Left ventricle myocardium inferior (tissue), 1 donor: ENCODE data around the gene OR7A5. TPM values are rescaled to one million over a fixed set of nuclear protein-coding genes. Genes with fewer than 3 reads are reported as not detected.
"Not testable (repeated sequence)": the region's sequence is repeated elsewhere in the genome, so short reads cannot be mapped to it uniquely, and the experiment has no call there.

ENCODE experiments used
- DNase-seq: peaks from one replicate; pipeline ENCODE4 v3.0.0-alpha.2; 2020
- H3K27ac ChIP-seq: fragments of 200-600 bp; replicated peaks from 2 replicates; pipeline ENCODE4 v1.8.0; 2021
- H3K27me3 ChIP-seq: fragments of 200-600 bp; 2 replicates; pipeline ENCODE4 v1.8.0; 2021; ENCODE audit warnings: low read depth
- H3K36me3 ChIP-seq: fragments of 200-600 bp; 2 replicates; pipeline ENCODE4 v1.8.0; 2021
- H3K4me1 ChIP-seq: fragments of 200-600 bp; 2 replicates; pipeline ENCODE4 v1.8.0; 2021
- H3K4me3 ChIP-seq: fragments of 200-600 bp; 2 replicates; pipeline ENCODE4 v1.8.0; 2021; ENCODE audit warnings: mild to moderate bottlenecking, moderate library complexity
- H3K9me3 ChIP-seq: fragments of 200-600 bp; replicated peaks from 2 replicates; pipeline ENCODE4 v1.8.0; 2021
- CTCF ChIP-seq: fragments of 200-600 bp; IDR thresholded peaks from 2 replicates; pipeline ENCODE4 v1.8.0; 2021; ENCODE audit warnings: antibody characterized with exemption, mild to moderate bottlenecking, borderline replicate concordance
- intact Hi-C: fragments of 100-400 bp; cut with micrococcal nuclease; formaldehyde crosslinking; loops from one replicate; pipeline ENCODE4 v1.11.0; 2022
- total RNA-seq: library from RNA; stranded (reverse); fragmentation: NEBNext Ultra II Directional; extraction: Animal tissue kit (Norgen Biotek cat#: 25700); gene quantifications from one replicate; pipeline ENCODE4 v1.2.1, GENCODE V29; 2021
- donor health status: DM: no; HTN: yes; CAD: no; lungs with severe emphysema.

The OR7A5 gene
- total RNA-seq, 1 donor from 2014 or later: not detected

- Histone ChIP-seq H3K36me3 (no peaks in the 10 kb centered on the region), H3K4me3 (no peak overlapping the region), H3K9me3 (no peaks in the 10 kb centered on the region), H3K4me1 (no peaks in the 10 kb centered on the region), H3K27ac (no peak overlapping the region), H3K27me3 (peaks cover 5% of the 10 kb centered on the region)
- no peak for DNase-seq
- TF ChIP-seq CTCF: no peak
- intact Hi-C loops: no loop called here
Measured at GRCh38 chr19:14804765-14805164, 30.2 kb downstream of the OR7A5 start.

GRCh38 chr19:14798760-14799159 lies 36.2 kb downstream of the OR7A5 start:
- no peak for DNase-seq
- Histone ChIP-seq H3K27ac (no peak overlapping the region), H3K36me3 (no peaks in the 10 kb centered on the region), H3K27me3 (peaks cover 15% of the 10 kb centered on the region), H3K4me1 (no peaks in the 10 kb centered on the region), H3K9me3 (no peaks in the 10 kb centered on the region), H3K4me3 (no peak overlapping the region)
- TF ChIP-seq CTCF: no peak
- intact Hi-C loops: no loop called here

- no peak overlapping the region for H3K4me3 ChIP-seq
- no peak overlapping the region for H3K27ac ChIP-seq
- peaks cover 15% of the 10 kb centered on the region for H3K27me3 ChIP-seq
- H3K4me1 ChIP-seq: no peaks in the 10 kb centered on the region
- no peak for DNase-seq
- intact Hi-C loops: no loop called here
- H3K36me3 ChIP-seq: no peaks in the 10 kb centered on the region
- no peak for TF ChIP-seq CTCF
- H3K9me3 ChIP-seq: peaks cover 8% of the 10 kb centered on the region
Measured at GRCh38 chr19:14796021-14796420, 39.0 kb downstream of the OR7A5 start.

- no peaks in the 10 kb centered on the region for H3K36me3 ChIP-seq
- no peak overlapping the region for H3K4me3 ChIP-seq
- no peak overlapping the region for H3K27ac ChIP-seq
- peaks cover 8% of the 10 kb centered on the region for H3K9me3 ChIP-seq
- no peaks in the 10 kb centered on the region for H3K4me1 ChIP-seq
- intact Hi-C loops: no loop called here
- DNase-seq: no peak
- H3K27me3 ChIP-seq: peaks cover 15% of the 10 kb centered on the region
- TF ChIP-seq CTCF: no peak
Measured at GRCh38 chr19:14795078-14795721, 39.8 kb downstream of the OR7A5 start.

GRCh38 chr19:14792250-14792649 lies 42.7 kb downstream of the OR7A5 start:
- Histone ChIP-seq H3K9me3 (peaks cover 22% of the 10 kb centered on the region), H3K27me3 (peaks cover 18% of the 10 kb centered on the region)
- H3K4me3 ChIP-seq, H3K27ac ChIP-seq, DNase-seq, H3K4me1 ChIP-seq, H3K36me3 ChIP-seq, intact Hi-C loops: not testable (repeated sequence)

- intact Hi-C loops: no loop called here
- peaks cover 54% of the 10 kb centered on the region for H3K27me3 ChIP-seq
- no peak overlapping the region for H3K4me3 ChIP-seq
- no peaks in the 10 kb centered on the region for H3K36me3 ChIP-seq
- peak; percentile 62 for TF ChIP-seq CTCF
- no peak overlapping the region for H3K27ac ChIP-seq
- no peak for DNase-seq
- peaks cover 15% of the 10 kb centered on the region for H3K9me3 ChIP-seq
- H3K4me1 ChIP-seq: no peaks in the 10 kb centered on the region
Measured at GRCh38 chr19:14786421-14786851, 48.5 kb downstream of the OR7A5 start.

- H3K9me3 ChIP-seq: peaks cover 15% of the 10 kb centered on the region
- H3K4me1 ChIP-seq, H3K36me3 ChIP-seq, intact Hi-C loops, H3K27ac ChIP-seq, H3K4me3 ChIP-seq: not testable (repeated sequence)
- peak; percentile 27 for DNase-seq
- peaks cover 62% of the 10 kb centered on the region for H3K27me3 ChIP-seq
Measured at GRCh38 chr19:14785102-14785793, 49.7 kb downstream of the OR7A5 start.

GRCh38 chr19:14784730-14785101 lies 50.3 kb downstream of the OR7A5 start:
- H3K27ac ChIP-seq, intact Hi-C loops, H3K4me3 ChIP-seq, H3K4me1 ChIP-seq, H3K36me3 ChIP-seq: not testable (repeated sequence)
- peaks cover 65% of the 10 kb centered on the region for H3K27me3 ChIP-seq
- peak; percentile 64 for DNase-seq
- H3K9me3 ChIP-seq: peaks cover 15% of the 10 kb centered on the region
